Raji (cell line): ENCODE measurements around the gene GMEB1.

Experiments used
- POLR2A ChIP-seq: IDR thresholded peaks from 2 replicates; pipeline ENCODE4 v1.6.1; 2011; ENCODE audit warnings: low read depth, low read length, control low read depth; ENCODE audit not compliant: insufficient read depth

Gene GMEB1

GRCh38 chr1:28668191-28668955, at the start of gene GMEB1:
Gene GMEB1 (plus strand): TSS chr1:28668784. CDS start chr1:28683613, 14,829 bp downstream.
- peak; percentile 52 for TF ChIP-seq POLR2A

- TF ChIP-seq POLR2A = no peak
Measured at GRCh38 chr1:28631713-28632112, 36.9 kb upstream of the GMEB1 start.

GRCh38 chr1:28632560-28632959, 36.0 kb upstream of the GMEB1 start:
- TF ChIP-seq POLR2A = no peak

GRCh38 chr1:28640766-28641165, 27.8 kb upstream of the GMEB1 start:
- TF ChIP-seq POLR2A = no peak

- TF ChIP-seq POLR2A = no peak
Measured at GRCh38 chr1:28642056-28642846, 26.3 kb upstream of the GMEB1 start.

GRCh38 chr1:28642847-28643635, 25.5 kb upstream of the GMEB1 start, which contains the start of gene TAF12:
Gene TAF12 (minus strand): TSS chr1:28643067. CDS start chr1:28622081, 20,986 bp downstream.
- TF ChIP-seq POLR2A = peak; percentile 100

- no peak for TF ChIP-seq POLR2A
Measured at GRCh38 chr1:28644494-28644893, 24.1 kb upstream of the GMEB1 start.

- TF ChIP-seq POLR2A = no peak
Measured at GRCh38 chr1:28646040-28646439, 22.5 kb upstream of the GMEB1 start.

GRCh38 chr1:28648008-28648473, 20.5 kb upstream of the GMEB1 start:
- TF ChIP-seq POLR2A = peak; percentile 64; the same call in 1 of the 2 replicates

GRCh38 chr1:28648474-28649198, 19.9 kb upstream of the GMEB1 start, which contains the start of gene RNU11:
Gene RNU11 (plus strand): TSS chr1:28648600.
- peak; percentile 99 for TF ChIP-seq POLR2A

- TF ChIP-seq POLR2A = no peak
Measured at GRCh38 chr1:28656335-28656734, 12.2 kb upstream of the GMEB1 start.

GRCh38 chr1:28663871-28664470, 4.6 kb upstream of the GMEB1 start:
- no peak for TF ChIP-seq POLR2A

- TF ChIP-seq POLR2A = no peak
Measured at GRCh38 chr1:28666806-28667205, 1.8 kb upstream of the GMEB1 start.

GRCh38 chr1:28668956-28669723, 556 bp downstream of the GMEB1 start:
- TF ChIP-seq POLR2A = peak; percentile 10; the same call in 1 of the 2 replicates
